GM12872 (cell line): Measurements from ENCODE around the gene COL24A1.

ENCODE experiments used
- CTCF ChIP-seq: IDR thresholded peaks from 3 replicates; pipeline ENCODE4 v1.5.1; 2011; ENCODE audit warnings: low read depth, mild to moderate bottlenecking, low read length, moderate library complexity; ENCODE audit not compliant: insufficient read depth

COL24A1 gene

GRCh38 chr1:85867189-85867588, 289.4 kb downstream of the COL24A1 start:
- no peak for TF ChIP-seq CTCF

- TF ChIP-seq CTCF = no peak
Observed at GRCh38 chr1:85865213-85865612, 291.4 kb downstream of the COL24A1 start.

GRCh38 chr1:85864727-85865126, 291.8 kb downstream of the COL24A1 start:
- TF ChIP-seq CTCF = no peak

GRCh38 chr1:85862456-85862855, 294.1 kb downstream of the COL24A1 start:
- no peak for TF ChIP-seq CTCF

- TF ChIP-seq CTCF = no peak
Observed at GRCh38 chr1:85857991-85858390, 298.6 kb downstream of the COL24A1 start.

- no peak for TF ChIP-seq CTCF
Observed at GRCh38 chr1:85850238-85850637, 306.3 kb downstream of the COL24A1 start.

- TF ChIP-seq CTCF = no peak
Observed at GRCh38 chr1:85849660-85850059, 306.9 kb downstream of the COL24A1 start.

GRCh38 chr1:85847356-85847755, 309.2 kb downstream of the COL24A1 start:
- no peak for TF ChIP-seq CTCF
